ENCODE results near the gene ARPC2.
A peak's percentile ranks its signal among the peaks of the same experiment; 100 is the strongest.

ARPC2 gene

DNA sequence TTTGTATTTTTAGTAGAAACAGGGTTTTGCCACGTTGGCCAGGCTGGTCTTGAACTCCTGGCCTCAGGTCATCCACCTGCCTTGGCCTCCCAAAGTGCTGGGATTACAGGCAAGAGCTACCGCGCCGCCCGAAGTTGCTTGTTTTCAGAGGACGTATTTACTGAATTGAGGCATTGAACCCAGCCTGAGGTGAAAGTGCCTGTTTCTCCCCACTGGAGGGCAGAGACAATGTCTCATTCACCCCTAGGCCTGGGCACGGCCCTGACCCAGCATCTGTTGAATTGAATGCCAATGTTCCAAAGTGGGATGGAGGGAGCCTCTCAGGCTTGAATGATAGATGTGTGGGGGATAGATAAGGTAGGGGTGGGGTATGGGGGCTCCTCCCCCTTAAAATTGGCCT lies 79.9 kb downstream of the ARPC2 start:
- H3K4me3 ChIP-seq (ENCODE audit: control insufficient read depth, low read depth, low read length) = no peak overlapping the region
- no peak for DNase-seq (ENCODE audit: low read depth)
- TF ChIP-seq, protein P1, sequence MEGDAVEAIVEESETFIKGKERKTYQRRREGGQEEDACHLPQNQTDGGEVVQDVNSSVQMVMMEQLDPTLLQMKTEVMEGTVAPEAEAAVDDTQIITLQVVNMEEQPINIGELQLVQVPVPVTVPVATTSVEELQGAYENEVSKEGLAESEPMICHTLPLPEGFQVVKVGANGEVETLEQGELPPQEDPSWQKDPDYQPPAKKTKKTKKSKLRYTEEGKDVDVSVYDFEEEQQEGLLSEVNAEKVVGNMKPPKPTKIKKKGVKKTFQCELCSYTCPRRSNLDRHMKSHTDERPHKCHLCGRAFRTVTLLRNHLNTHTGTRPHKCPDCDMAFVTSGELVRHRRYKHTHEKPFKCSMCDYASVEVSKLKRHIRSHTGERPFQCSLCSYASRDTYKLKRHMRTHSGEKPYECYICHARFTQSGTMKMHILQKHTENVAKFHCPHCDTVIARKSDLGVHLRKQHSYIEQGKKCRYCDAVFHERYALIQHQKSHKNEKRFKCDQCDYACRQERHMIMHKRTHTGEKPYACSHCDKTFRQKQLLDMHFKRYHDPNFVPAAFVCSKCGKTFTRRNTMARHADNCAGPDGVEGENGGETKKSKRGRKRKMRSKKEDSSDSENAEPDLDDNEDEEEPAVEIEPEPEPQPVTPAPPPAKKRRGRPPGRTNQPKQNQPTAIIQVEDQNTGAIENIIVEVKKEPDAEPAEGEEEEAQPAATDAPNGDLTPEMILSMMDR (IDR thresholded peaks at IDR 0.05; ENCODE audit: control insufficient read depth, insufficient read depth, low read depth, low read length, missing control alignments) = no peak

DNA sequence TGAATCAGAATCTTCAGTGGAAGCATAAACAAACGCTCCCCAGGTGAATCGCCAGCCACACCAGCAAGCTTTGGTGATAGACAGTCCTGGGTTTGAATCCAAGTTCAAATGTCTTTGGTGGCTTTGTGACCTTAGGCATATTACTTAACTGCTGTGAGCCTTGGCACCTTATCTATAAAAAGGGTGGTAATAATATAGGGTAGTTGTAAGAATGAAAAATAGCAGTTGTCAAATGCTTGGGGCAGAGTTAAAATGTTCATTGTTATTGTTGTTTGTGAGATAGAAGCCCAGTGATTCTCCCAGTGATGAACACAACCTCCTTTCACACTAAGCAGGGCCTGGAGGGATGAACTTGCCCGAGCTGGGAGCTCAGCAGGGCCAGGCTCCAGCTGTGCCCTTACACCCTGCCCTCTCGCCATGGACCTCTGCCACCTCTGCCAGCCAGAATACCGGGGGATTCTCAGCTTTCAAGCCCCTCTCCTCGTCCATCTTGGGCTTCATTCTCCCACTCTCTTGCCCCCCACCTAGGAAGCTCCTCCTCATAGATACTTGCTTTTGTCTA lies 81.4 kb downstream of the ARPC2 start:
- no peak for DNase-seq (ENCODE audit: low read depth)
- TF ChIP-seq, protein P1 (IDR thresholded peaks at IDR 0.05; ENCODE audit: control insufficient read depth, insufficient read depth, low read depth, low read length, missing control alignments) = no peak

DNA sequence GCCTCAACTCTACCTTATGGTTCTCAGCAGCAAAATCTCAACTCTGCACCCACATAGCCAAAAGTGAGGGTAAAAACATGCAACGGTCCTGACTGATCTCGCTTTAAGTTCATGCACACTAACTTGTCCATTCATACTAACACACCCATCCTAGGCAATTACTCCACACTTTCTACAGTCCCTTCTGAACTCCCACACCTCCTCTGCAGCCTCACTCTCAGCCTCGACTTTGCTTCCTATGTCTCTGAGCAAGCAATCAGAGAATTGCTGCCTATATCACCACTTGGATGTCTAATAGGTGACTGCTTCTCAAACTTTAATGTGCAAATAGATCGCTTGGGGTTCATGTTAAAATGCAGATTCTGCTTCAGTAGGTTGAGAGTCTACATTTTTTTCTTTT lies 83.2 kb downstream of the ARPC2 start:
- H3K4me3 ChIP-seq (ENCODE audit: control insufficient read depth, low read depth, low read length) = no peak overlapping the region
- no peak for DNase-seq (ENCODE audit: low read depth)
- TF ChIP-seq, protein P1 (IDR thresholded peaks at IDR 0.05; ENCODE audit: control insufficient read depth, insufficient read depth, low read depth, low read length, missing control alignments) = no peak

More for the DNA sequence above, 81.4 kb downstream of the ARPC2 start:
- H3K4me3 ChIP-seq (ENCODE audit: control insufficient read depth, low read depth, low read length) = no peak overlapping the region

DNA sequence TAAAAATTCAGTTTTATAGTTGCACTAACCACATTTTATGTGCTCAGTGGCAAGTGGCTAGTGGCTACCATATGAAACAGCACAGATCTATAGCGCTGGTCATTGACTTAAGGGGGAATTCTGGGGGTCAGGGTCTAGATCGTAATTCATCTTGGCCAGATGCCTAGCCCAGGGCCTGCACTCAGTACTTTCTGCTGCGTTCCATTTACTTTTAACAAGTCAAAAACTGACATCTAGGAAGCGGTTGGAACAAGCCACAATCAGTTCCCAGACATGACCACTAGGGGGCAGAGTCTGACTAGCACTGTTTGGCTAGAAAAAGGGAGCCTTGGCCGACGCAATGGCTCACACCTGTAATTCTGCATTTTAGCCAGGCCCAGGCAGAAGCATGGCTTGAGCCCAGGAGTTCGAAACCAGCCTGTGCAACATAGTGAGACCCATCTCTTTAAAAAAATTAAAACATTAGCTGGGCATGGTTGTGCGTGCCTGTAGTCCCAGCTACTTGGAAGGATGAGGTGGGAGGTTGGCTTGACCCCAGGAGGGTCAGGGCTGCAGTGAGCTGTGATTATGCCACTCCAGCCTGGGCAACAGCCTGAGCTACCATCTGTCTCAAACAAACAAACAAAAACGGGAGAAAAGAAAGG lies 84.3 kb downstream of the ARPC2 start:
- TF ChIP-seq, protein P1 (IDR thresholded peaks at IDR 0.05; ENCODE audit: control insufficient read depth, insufficient read depth, low read depth, low read length, missing control alignments) = peak; percentile 91
- no peak for DNase-seq (ENCODE audit: low read depth)
- no peak overlapping the region for H3K4me3 ChIP-seq (ENCODE audit: control insufficient read depth, low read depth, low read length)

All from AG09309 (cell line).